LNCAP (cell line): Measurements from ENCODE around the gene ERLIN1.

Experiments used
- CTCF ChIP-seq: fragments of 450-650 bp; IDR thresholded peaks from 2 replicates; pipeline ENCODE4 v1.5.1; 2017; ENCODE audit warnings: mild to moderate bottlenecking

ERLIN1 gene

GRCh38 chr10:100131571-100131970 is 54.3 kb downstream of the ERLIN1 start:
- no peak for TF ChIP-seq CTCF

GRCh38 chr10:100130831-100131230 is 55.0 kb downstream of the ERLIN1 start:
- no peak for TF ChIP-seq CTCF

GRCh38 chr10:100129424-100129823 is 56.4 kb downstream of the ERLIN1 start:
- no peak for TF ChIP-seq CTCF

- TF ChIP-seq CTCF: no peak
These were observed 56.9 kb downstream of the ERLIN1 start for GRCh38 chr10:100128951-100129350.

GRCh38 chr10:100124097-100124496 is 61.7 kb downstream of the ERLIN1 start:
- no peak for TF ChIP-seq CTCF

- no peak for TF ChIP-seq CTCF
These were observed 63.0 kb downstream of the ERLIN1 start for GRCh38 chr10:100122780-100123179.

GRCh38 chr10:100120550-100120949 is 65.3 kb downstream of the ERLIN1 start:
- no peak for TF ChIP-seq CTCF

GRCh38 chr10:100119726-100120125 is 66.1 kb downstream of the ERLIN1 start:
- TF ChIP-seq CTCF: no peak
